HG02763 (cell line): ENCODE measurements around the gene GSK3B.

Experiments used
- ATAC-seq: cut with Tn5 transposase; IDR thresholded peaks from one replicate; pipeline ENCODE4 v1.9.1; 2021; ENCODE audit warnings: mild to moderate bottlenecking, moderate library complexity; ENCODE audit not compliant: unreplicated experiment

Gene GSK3B

GRCh38 chr3:120098710-120099109, 4.5 kb upstream of the GSK3B start:
- ATAC-seq = no peak

GRCh38 chr3:120095979-120096426, 1.8 kb upstream of the GSK3B start:
- ATAC-seq = no peak

- peak; percentile 41 for ATAC-seq
These were observed 1.2 kb upstream of the GSK3B start for GRCh38 chr3:120095226-120095978.

- peak; percentile 65 for ATAC-seq
These were observed 554 bp upstream of the GSK3B start for GRCh38 chr3:120094776-120095225.

GRCh38 chr3:120093119-120093910, 932 bp downstream of the GSK3B start:
- ATAC-seq = no peak

- ATAC-seq = no peak
These were observed 1.8 kb downstream of the GSK3B start for GRCh38 chr3:120092474-120092873.

GRCh38 chr3:120090422-120090821, 3.8 kb downstream of the GSK3B start:
- ATAC-seq = no peak

GRCh38 chr3:120089089-120089488, 5.2 kb downstream of the GSK3B start:
- no peak for ATAC-seq

GRCh38 chr3:120088622-120089021, 5.6 kb downstream of the GSK3B start:
- no peak for ATAC-seq

- no peak for ATAC-seq
These were observed 12.5 kb downstream of the GSK3B start for GRCh38 chr3:120081719-120082118.

- ATAC-seq = no peak
These were observed 13.4 kb downstream of the GSK3B start for GRCh38 chr3:120080836-120081235.

GRCh38 chr3:120077731-120078130, 16.5 kb downstream of the GSK3B start:
- no peak for ATAC-seq

GRCh38 chr3:120072867-120073525, 21.3 kb downstream of the GSK3B start:
- ATAC-seq = no peak

- ATAC-seq = no peak
These were observed 23.0 kb downstream of the GSK3B start for GRCh38 chr3:120071259-120071658.

GRCh38 chr3:120070263-120070981, 23.8 kb downstream of the GSK3B start:
- no peak for ATAC-seq

GRCh38 chr3:120067083-120067482, 27.2 kb downstream of the GSK3B start:
- no peak for ATAC-seq

- ATAC-seq = no peak
These were observed 27.6 kb downstream of the GSK3B start for GRCh38 chr3:120066634-120067033.

- no peak for ATAC-seq
These were observed 29.6 kb downstream of the GSK3B start for GRCh38 chr3:120064641-120065040.

- ATAC-seq = no peak
These were observed 31.8 kb downstream of the GSK3B start for GRCh38 chr3:120062474-120062873.

- ATAC-seq = no peak
These were observed 35.0 kb downstream of the GSK3B start for GRCh38 chr3:120059081-120059864.
